ENCODE data around the gene SAMD4B.

- TF ChIP-seq NANOG (IDR thresholded peaks at IDR 0.05; ENCODE audit: borderline replicate concordance) (no peak), EZH2phosphoT487 (IDR thresholded peaks at IDR 0.05; ENCODE audit: unreplicated experiment) (no peak), EZH2 (IDR thresholded peaks at IDR 0.05; ENCODE audit: low read depth, unreplicated experiment) (no peak), CTCF (conservative IDR thresholded peaks at IDR 0.05; ENCODE audit: low read depth in 2 of 2) (no peak), ZNF462 (CRISPR knock-in tag; IDR thresholded peaks at IDR 0.05) (no peak), CREB1 (CRISPR knock-in tag; IDR thresholded peaks at IDR 0.05; ENCODE audit: low read depth) (no peak), REST (IDR thresholded peaks at IDR 0.05; ENCODE audit: unreplicated experiment) (no peak), ZNF114 (CRISPR knock-in tag; IDR thresholded peaks at IDR 0.05) (no peak), POLR2AphosphoS5 (IDR thresholded peaks at IDR 0.05; ENCODE audit: low read depth) (no peak), ZNF331 (CRISPR knock-in tag; IDR thresholded peaks at IDR 0.05; ENCODE audit: low read depth) (no peak), JUNB (IDR thresholded peaks at IDR 0.05; ENCODE audit: unreplicated experiment) (no peak), ETS1 (IDR thresholded peaks at IDR 0.05) (no peak)
Observed at GRCh38 chr19:39299832-39300231, 42.4 kb upstream of the SAMD4B start.

Measured in GM23338 (cell line).